ENCODE measurements around the gene TELO2. TPM values are rescaled to one million over a fixed set of nuclear protein-coding genes. Genes with fewer than 3 reads are reported as not detected.

Gene TELO2
- total RNA-seq, 4 donors from 2014 or later = 12.7 to 38.5 (median 22.2) TPM

GRCh38 chr16:1518626-1519135 lies 25.5 kb downstream of the TELO2 start:
- ATAC-seq (ENCODE audit: low FRiP score) (no peak), DNase-seq (ENCODE audit: low spot score) (no peak)
- TF ChIP-seq, protein P1, sequence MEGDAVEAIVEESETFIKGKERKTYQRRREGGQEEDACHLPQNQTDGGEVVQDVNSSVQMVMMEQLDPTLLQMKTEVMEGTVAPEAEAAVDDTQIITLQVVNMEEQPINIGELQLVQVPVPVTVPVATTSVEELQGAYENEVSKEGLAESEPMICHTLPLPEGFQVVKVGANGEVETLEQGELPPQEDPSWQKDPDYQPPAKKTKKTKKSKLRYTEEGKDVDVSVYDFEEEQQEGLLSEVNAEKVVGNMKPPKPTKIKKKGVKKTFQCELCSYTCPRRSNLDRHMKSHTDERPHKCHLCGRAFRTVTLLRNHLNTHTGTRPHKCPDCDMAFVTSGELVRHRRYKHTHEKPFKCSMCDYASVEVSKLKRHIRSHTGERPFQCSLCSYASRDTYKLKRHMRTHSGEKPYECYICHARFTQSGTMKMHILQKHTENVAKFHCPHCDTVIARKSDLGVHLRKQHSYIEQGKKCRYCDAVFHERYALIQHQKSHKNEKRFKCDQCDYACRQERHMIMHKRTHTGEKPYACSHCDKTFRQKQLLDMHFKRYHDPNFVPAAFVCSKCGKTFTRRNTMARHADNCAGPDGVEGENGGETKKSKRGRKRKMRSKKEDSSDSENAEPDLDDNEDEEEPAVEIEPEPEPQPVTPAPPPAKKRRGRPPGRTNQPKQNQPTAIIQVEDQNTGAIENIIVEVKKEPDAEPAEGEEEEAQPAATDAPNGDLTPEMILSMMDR (IDR thresholded peaks at IDR 0.05) = no peak

DNA sequence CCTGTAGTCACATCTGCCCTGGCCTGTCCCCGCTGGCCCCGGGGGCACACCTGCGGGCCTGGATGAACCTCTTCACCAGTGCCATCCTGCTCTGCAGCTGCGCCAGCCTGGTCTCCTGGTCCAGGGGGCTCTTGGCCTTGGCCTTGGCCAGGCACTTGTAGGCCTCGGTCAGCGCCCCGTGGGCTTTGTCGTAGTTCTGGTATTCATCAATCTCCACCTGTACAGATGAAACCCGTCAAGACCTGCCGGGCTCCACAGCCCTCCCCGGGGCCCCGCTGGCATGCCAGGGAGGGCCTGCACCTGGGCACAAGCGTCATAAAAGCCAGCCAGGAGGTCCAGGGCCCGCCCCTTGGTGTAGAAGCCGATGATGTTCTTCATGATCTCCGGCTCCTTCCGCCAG lies 26.7 kb downstream of the TELO2 start:
- no peak for ATAC-seq (ENCODE audit: low FRiP score)
- TF ChIP-seq, protein P1 (IDR thresholded peaks at IDR 0.05) = no peak
- DNase-seq (ENCODE audit: low spot score) = no peak

DNA sequence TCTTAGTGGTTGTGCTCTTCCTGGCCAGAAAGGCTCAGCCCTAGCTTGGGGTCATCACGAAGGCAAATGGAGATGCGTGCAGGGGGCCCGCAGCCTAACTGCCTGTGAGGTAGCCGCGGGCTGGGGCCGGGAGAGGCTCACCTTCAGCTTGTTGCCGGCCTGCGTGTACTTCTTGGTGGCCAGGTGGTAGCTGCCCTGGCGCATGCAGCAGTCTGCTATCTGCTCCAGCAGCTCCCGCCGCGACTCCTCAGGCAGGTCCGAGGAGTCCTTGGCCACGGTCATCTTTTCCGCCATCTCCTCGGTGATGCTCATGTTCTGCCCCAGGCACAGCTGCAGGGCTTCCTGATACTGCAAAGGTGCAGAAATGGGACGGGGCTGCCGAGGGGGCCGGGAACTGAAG lies 27.3 kb downstream of the TELO2 start:
- ATAC-seq (ENCODE audit: low FRiP score) (no peak), DNase-seq (ENCODE audit: low spot score) (no peak)
- TF ChIP-seq, protein P1 (IDR thresholded peaks at IDR 0.05) = no peak

DNA sequence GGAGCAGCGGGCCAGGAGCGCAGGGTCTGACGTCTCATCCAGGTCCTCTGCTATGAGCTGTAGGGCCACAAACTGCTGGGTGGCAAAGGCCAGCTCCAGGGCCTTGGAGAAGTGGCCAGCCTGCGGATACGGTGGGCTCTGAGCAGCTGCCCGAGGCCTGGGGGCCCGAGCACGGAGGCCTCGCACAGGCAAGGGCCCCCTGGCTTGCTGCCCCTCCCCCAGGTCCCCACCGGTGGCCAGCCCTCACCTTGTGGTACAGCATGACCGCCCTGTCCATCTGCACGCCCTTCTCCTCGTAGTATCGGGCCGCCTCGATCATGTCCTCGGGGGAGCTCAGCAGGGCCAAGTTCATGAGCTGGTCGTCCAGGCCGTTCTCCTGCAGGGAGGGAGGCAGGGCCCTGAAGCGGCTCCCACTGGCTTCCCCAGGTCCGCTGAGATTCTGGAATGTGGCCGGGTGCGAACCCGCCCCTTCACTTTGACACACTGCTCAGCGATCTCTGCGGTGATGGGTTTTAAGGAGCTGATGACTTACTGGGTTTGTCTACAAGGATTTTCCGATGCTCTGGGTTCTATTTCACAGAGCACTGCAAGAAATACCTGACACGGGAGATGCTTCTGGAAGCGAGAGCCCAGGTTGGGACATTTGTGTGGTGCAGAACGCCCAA lies 30.6 kb downstream of the TELO2 start:
- no peak for ATAC-seq (ENCODE audit: low FRiP score)
- DNase-seq (ENCODE audit: low spot score) = no peak
- TF ChIP-seq, protein P1 (IDR thresholded peaks at IDR 0.05) = no peak

DNA sequence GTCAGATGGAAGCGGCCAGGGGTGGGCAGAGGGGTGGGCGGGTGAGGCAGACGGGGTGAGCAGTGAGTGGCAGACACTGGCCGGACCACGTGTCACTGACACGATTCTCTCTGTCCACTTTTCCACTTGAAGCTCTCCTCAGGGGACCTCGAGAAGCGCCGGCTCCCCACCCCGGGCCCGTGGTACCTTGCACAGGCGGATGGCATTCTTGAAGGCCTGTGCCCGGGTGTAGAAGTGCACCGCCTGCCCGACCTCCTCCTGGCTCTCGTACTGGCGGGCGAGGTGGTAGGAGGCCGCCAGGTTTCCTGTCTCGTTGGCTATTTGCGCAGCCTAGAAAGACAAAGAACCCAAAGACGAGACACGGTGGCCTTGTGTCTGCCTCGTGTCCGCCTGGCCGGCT lies 31.2 kb downstream of the TELO2 start:
- TF ChIP-seq, protein P1 (IDR thresholded peaks at IDR 0.05) = no peak
- DNase-seq (ENCODE audit: low spot score) (no peak), ATAC-seq (ENCODE audit: low FRiP score) (no peak)

- DNase-seq (ENCODE audit: low spot score) (no peak), ATAC-seq (ENCODE audit: low FRiP score) (no peak)
- TF ChIP-seq, protein P1 (IDR thresholded peaks at IDR 0.05) = no peak
These were observed 32.9 kb downstream of the TELO2 start for GRCh38 chr16:1525871-1526607.

Measured in omental fat pad (tissue), 4 donors.